CD14-positive monocyte (primary cell): Measurements from ENCODE around the gene STPG1. TPM values are rescaled to one million over a fixed set of nuclear protein-coding genes. Genes with fewer than 3 reads are reported as not detected.

ENCODE experiments used
- DNase-seq, 3 donors: peaks; one replicate each; pipeline ENCODE4 v3.0.0-alpha.2; 2011 to 2022
- H2AFZ ChIP-seq: 2 replicates; pipeline ENCODE4 v1.6.0; 2012; ENCODE audit warnings: mild to moderate bottlenecking, low read depth, low read length, inconsistent platforms; ENCODE audit not compliant: insufficient read depth, poor library complexity, severe bottlenecking
- H3K27ac ChIP-seq, 2 donors: 1 replicate in 1 of 2; 2 replicates in 1 of 2; pipeline ENCODE4 v1.5.1; 2012 to 2013; ENCODE audit warnings: low read length in 2 of 2, control low read depth in 1 of 2, inconsistent platforms in 1 of 2, low read depth in 1 of 2, mild to moderate bottlenecking in 1 of 2
- H3K27me3 ChIP-seq, 2 donors: one replicate each; pipeline versions ENCODE4 v1.6.0 to v1.6.1; 2011 to 2013; ENCODE audit warnings: low read length in 2 of 2; ENCODE audit not compliant: control insufficient read depth in 2 of 2, insufficient read depth in 2 of 2
- H3K36me3 ChIP-seq, 2 donors: replicated peaks in 1 of 2; 1 replicate in 1 of 2; 2 replicates in 1 of 2; pipeline versions ENCODE4 v1.5.1 to v1.6.1; 2012 to 2013; ENCODE audit warnings: low read length in 2 of 2, control low read depth in 1 of 2, inconsistent platforms in 1 of 2, mild to moderate bottlenecking in 1 of 2; ENCODE audit not compliant: insufficient read depth in 2 of 2, control insufficient read depth in 1 of 2
- H3K4me1 ChIP-seq, 2 donors: 1 replicate in 1 of 2; 2 replicates in 1 of 2; pipeline versions ENCODE4 v1.5.1 to v1.6.1; 2012 to 2013; ENCODE audit warnings: low read length in 2 of 2, control low read depth in 1 of 2, inconsistent platforms in 1 of 2, mild to moderate bottlenecking in 1 of 2, moderate library complexity in 1 of 2; ENCODE audit not compliant: insufficient read depth in 2 of 2, control insufficient read depth in 1 of 2
- H3K4me2 ChIP-seq: replicated peaks from 2 replicates; pipeline ENCODE3; 2012; ENCODE audit warnings: low read length, moderate library complexity, mild to moderate bottlenecking; ENCODE audit not compliant: poor library complexity, severe bottlenecking; ENCODE audit errors: extremely low read depth
- H3K4me3 ChIP-seq, 3 experiments: fragments of 200-600 bp in 1 of 3; sonication (generic) in 1 of 3; replicated peaks in 1 of 3; 1 replicate in 2 of 3; 2 replicates in 1 of 3; pipeline ENCODE4 v1.5.1; 2011 to 2013; ENCODE audit warnings: low read length in 3 of 3, mild to moderate bottlenecking in 3 of 3, control low read depth in 2 of 3, low read depth in 2 of 3, inconsistent platforms in 1 of 3, moderate library complexity in 1 of 3
- H3K79me2 ChIP-seq: 2 replicates; pipeline ENCODE4 v1.6.0; 2012; ENCODE audit warnings: mild to moderate bottlenecking, control low read depth, inconsistent platforms, low read length, moderate library complexity; ENCODE audit not compliant: insufficient read depth
- H3K9ac ChIP-seq: 2 replicates; pipeline ENCODE4 v1.6.0; 2017; ENCODE audit warnings: low read length, mild to moderate bottlenecking; ENCODE audit not compliant: insufficient read depth, poor library complexity, severe bottlenecking
- H3K9me3 ChIP-seq, 2 donors: replicated peaks in 1 of 2; 1 replicate in 1 of 2; 2 replicates in 1 of 2; pipeline versions ENCODE4 v1.5.1 to v1.6.1; 2012 to 2013; ENCODE audit warnings: low read length in 2 of 2, control low read depth in 1 of 2; ENCODE audit not compliant: control insufficient read depth in 1 of 2, insufficient read depth in 1 of 2
- H4K20me1 ChIP-seq: 2 replicates; pipeline ENCODE4 v1.6.0; 2012; ENCODE audit warnings: mild to moderate bottlenecking, low read length, control low read depth, moderate library complexity; ENCODE audit not compliant: insufficient read depth
- H3K27ac Mint-ChIP-seq, 7 donors: one replicate each; pipeline ENCODE4 v1.8.0; 2020; ENCODE audit warnings: mild to moderate bottlenecking in 7 of 7, mixed read lengths in 7 of 7, moderate library complexity in 6 of 7, inconsistent platforms in 2 of 7
- H3K27me3 Mint-ChIP-seq, 3 donors: one replicate each; pipeline ENCODE4 v1.8.0; 2021 to 2022; ENCODE audit warnings: low read depth in 3 of 3, mild to moderate bottlenecking in 3 of 3, mixed read lengths in 3 of 3, moderate library complexity in 3 of 3, inconsistent platforms in 1 of 3
- H3K36me3 Mint-ChIP-seq, 2 donors: one replicate each; pipeline ENCODE4 v1.8.0; 2020; ENCODE audit warnings: mixed read lengths in 2 of 2, inconsistent platforms in 1 of 2, mild to moderate bottlenecking in 1 of 2
- H3K4me1 Mint-ChIP-seq: one replicate; pipeline ENCODE4 v1.8.0; 2020; ENCODE audit warnings: mild to moderate bottlenecking, mixed read lengths
- H3K4me3 Mint-ChIP-seq, 2 donors: one replicate each; pipeline ENCODE4 v1.8.0; 2020; ENCODE audit warnings: mild to moderate bottlenecking in 2 of 2, mixed read lengths in 2 of 2, moderate library complexity in 1 of 2
- H3K9me3 Mint-ChIP-seq, 7 donors: one replicate each; pipeline ENCODE4 v1.8.0; 2020 to 2022; ENCODE audit warnings: mixed read lengths in 7 of 7, mild to moderate bottlenecking in 6 of 7, moderate library complexity in 6 of 7, inconsistent platforms in 2 of 7
- WGBS: methylation state at CpG from one replicate; pipeline ENCODE4 v1.1.5; 2013; ENCODE audit warnings: missing lambda C conversion rate; ENCODE audit not compliant: insufficient coverage; 5-methylcytosine and 5-hydroxymethylcytosine counted together
- intact Hi-C, 2 donors: fragments of 100-400 bp; cut with micrococcal nuclease; formaldehyde crosslinking; loops; one replicate each; pipeline versions ENCODE4 v1.15.0 to v1.15.1; 2023
- polyA plus RNA-seq, 3 donors: library from polyadenylated mRNA; depleted of rRNA in 1 of 3; unstranded in 2 of 3; stranded (reverse) in 1 of 3; fragments of 300-500 nt in 2 of 3; fragments of >200 nt in 1 of 3; fragmentation: Illumina TruSeq in 2 of 3; gene quantifications; 1 replicate in 2 of 3; 2 replicates in 1 of 3; pipeline ENCODE4 v1.2.3, GENCODE V29; 2012 to 2021
- TF ChIP-seq, protein P1 (sequence below): fragments of 200-600 bp; IDR thresholded peaks from one replicate; pipeline ENCODE4 v1.8.0; 2022; ENCODE audit warnings: antibody characterized with exemption, mild to moderate bottlenecking

STPG1 gene
- polyA plus RNA-seq, 3 donors: 0.57 to 0.85 (median 0.60) TPM

DNA sequence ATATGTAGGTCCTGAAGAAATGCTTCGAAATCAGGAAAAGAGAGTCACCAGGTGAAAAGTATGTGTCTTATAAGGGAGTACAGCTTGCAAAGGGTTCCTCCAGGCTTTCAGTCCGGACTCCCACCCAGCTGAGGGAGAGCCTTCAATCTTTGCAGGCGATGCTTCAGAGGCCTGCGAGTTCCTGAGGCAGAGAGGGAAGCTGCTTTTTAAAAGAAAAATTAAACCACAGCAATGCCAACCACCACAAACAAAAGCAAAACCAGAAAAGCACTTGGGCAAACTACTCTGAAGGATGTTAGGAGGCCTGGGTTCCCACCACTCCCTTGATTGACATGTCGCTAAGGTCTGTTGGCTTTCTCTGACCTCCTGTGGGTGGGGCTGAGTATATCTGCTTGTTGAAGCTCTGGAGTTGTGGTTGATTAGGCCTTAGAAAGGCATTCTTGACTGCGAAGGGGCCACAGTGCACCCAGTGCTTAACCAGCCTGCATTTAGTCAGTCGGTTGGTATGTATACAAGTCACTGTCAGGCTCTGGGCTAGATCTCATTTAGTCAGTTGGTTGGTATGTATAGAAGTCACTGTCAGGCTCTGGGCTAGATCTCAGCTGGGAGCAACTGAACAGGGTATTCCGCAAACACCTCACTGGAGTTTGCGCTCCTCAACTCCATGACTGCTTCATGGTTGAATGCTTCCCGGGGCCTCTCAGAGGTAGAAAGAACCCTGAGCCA is 3.2 kb upstream of the STPG1 start:
- Mint-ChIP-seq H3K27ac (peak overlapping the region in 5 of 7 donors; percentile 52 to 88 (median 80)), H3K27me3 (peaks cover 0 to 6% (median 0%) of the 10 kb centered on the region in 3 donors), H3K4me3 (peak overlapping the region; percentile 97 to 99), H3K4me1 (peaks cover 71% of the 10 kb centered on the region), H3K9me3 (no peaks in the 10 kb centered on the region), H3K36me3 (peaks cover 4 to 15% of the 10 kb centered on the region in 2 donors)
- WGBS: 18% methylated on average over 4 of the region's 10 CpGs
- DNase-seq: no peak
- Histone ChIP-seq H4K20me1 (no peaks in the 10 kb centered on the region), H3K9ac (peak overlapping the region; percentile 64), H3K27ac (peak overlapping the region in 1 of 2 donors; percentile 79), H3K79me2 (peaks cover 38% of the 10 kb centered on the region), H3K4me1 (peaks cover 45 to 63% of the 10 kb centered on the region in 2 donors), H2AFZ (peak overlapping the region; percentile 95), H3K36me3 (peaks cover 0 to 6% of the 10 kb centered on the region in 2 donors), H3K9me3 (no peaks in the 10 kb centered on the region), H3K27me3 (no peaks in the 10 kb centered on the region), H3K4me2 (peak overlapping the region; percentile 88), H3K4me3 (peak overlapping the region in 2 of 3 experiments; percentile 58 to 95)
- intact Hi-C loops: loop anchor here in 1 of 2 donors (5.0 kb wide), 1 partner anchor 85 kb away; the partner anchor contains the start of gene RCAN3
- TF ChIP-seq, protein P1, sequence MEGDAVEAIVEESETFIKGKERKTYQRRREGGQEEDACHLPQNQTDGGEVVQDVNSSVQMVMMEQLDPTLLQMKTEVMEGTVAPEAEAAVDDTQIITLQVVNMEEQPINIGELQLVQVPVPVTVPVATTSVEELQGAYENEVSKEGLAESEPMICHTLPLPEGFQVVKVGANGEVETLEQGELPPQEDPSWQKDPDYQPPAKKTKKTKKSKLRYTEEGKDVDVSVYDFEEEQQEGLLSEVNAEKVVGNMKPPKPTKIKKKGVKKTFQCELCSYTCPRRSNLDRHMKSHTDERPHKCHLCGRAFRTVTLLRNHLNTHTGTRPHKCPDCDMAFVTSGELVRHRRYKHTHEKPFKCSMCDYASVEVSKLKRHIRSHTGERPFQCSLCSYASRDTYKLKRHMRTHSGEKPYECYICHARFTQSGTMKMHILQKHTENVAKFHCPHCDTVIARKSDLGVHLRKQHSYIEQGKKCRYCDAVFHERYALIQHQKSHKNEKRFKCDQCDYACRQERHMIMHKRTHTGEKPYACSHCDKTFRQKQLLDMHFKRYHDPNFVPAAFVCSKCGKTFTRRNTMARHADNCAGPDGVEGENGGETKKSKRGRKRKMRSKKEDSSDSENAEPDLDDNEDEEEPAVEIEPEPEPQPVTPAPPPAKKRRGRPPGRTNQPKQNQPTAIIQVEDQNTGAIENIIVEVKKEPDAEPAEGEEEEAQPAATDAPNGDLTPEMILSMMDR: no peak

DNA sequence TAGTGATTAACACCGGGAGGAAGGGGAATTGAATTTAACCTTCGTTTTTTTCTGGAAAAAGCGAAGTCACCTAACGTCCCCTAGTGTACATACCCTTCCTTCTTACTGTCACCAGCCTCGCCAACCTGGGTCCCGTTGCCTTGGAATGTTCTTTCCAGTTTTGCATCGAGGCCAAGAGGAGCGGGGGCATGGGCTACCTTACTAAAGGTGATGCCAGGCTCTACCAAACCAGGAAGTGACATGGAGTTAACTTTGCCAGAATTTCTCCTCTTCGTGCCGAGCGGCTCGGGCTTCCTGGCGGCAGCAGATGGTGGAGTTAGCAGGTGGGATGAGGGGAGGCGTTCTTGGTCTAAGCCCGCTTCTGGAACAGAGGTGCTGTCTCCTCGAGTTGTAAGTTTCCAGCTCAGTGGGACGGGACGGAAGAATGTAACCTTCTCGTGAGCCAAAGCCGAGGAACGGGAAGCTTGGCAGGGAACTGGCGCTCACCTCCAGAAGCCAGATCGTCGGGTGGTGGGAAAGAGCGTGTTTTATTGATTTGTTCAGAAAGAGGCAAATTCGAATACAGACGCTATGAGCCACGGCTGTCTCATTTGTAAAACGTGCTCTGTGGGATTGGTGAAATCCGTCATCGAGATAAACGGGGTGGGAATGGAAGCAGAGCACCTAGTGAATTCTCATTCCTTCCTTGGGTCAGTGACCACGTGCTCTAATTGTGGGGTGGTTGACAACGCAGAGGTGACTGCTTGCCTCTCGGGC is 2.5 kb upstream of the STPG1 start:
- WGBS: 4% methylated on average over 31 of the region's 35 CpGs
- H2AFZ ChIP-seq: peak overlapping the region; percentile 95
- H3K4me1 ChIP-seq: peaks cover 45 to 67% of the 10 kb centered on the region in 2 donors
- peaks cover 72% of the 10 kb centered on the region for H3K4me1 Mint-ChIP-seq
- intact Hi-C loops: loop anchor here in 1 of 2 donors (5.0 kb wide), 1 partner anchor 86 kb away; the partner anchor contains the start of gene RCAN3
- H3K36me3 Mint-ChIP-seq: peaks cover 0 to 10% of the 10 kb centered on the region in 2 donors
- peak overlapping the region; percentile 58 to 95 (median 73) for H3K4me3 ChIP-seq
- H3K36me3 ChIP-seq: no peaks in the 10 kb centered on the region
- H3K4me2 ChIP-seq: peak overlapping the region; percentile 88
- DNase-seq: peak in 2 of 3 donors; percentile 24 to 33
- H3K27ac Mint-ChIP-seq: peak overlapping the region; percentile 75 to 90 (median 83)
- H3K9me3 ChIP-seq: no peaks in the 10 kb centered on the region
- H3K9me3 Mint-ChIP-seq: no peaks in the 10 kb centered on the region
- H3K27me3 ChIP-seq: no peaks in the 10 kb centered on the region
- peaks cover 33% of the 10 kb centered on the region for H3K79me2 ChIP-seq
- H3K27me3 Mint-ChIP-seq: peaks cover 0 to 6% (median 0%) of the 10 kb centered on the region in 3 donors
- H4K20me1 ChIP-seq: no peaks in the 10 kb centered on the region
- H3K9ac ChIP-seq: peak overlapping the region; percentile 64
- H3K27ac ChIP-seq: peak overlapping the region in 1 of 2 donors; percentile 79
- peak overlapping the region; percentile 97 to 99 for H3K4me3 Mint-ChIP-seq
- TF ChIP-seq, protein P1: no peak
